PC-3 (cell line): ENCODE data around the gene FBLIM1. TPM values are rescaled to one million over a fixed set of nuclear protein-coding genes. Genes with fewer than 3 reads are reported as not detected.
A peak's percentile ranks its signal among the peaks of the same experiment; 100 is the strongest.

Experiments used
- ATAC-seq: fragments of 200-7000 bp; cut with Tn5 transposase; 2 replicates; pipeline ENCODE4 v1.9.1; 2020; ENCODE audit warnings: mild to moderate bottlenecking, moderate library complexity
- BruUV-seq: library from RNA; stranded (reverse); fragments of 400-500 nt; replicated peaks from 2 replicates; lab custom pipeline; 2021; lab: Mats Ljungman, UMichigan
- CTCF ChIA-PET: fragments of 300-600 bp; sonication (Branson Sonifier 250); formaldehyde crosslinking; loops from one replicate; lab custom pipeline; 2022; ENCODE audit warnings: antibody characterized with exemption; lab: Charles Lee
- POLR2A ChIA-PET: fragments of 300-600 bp; sonication (Branson Sonifier 250); formaldehyde crosslinking; loops from one replicate; lab custom pipeline; 2022; ENCODE audit warnings: antibody characterized with exemption; ENCODE audit not compliant: unreplicated experiment; lab: Charles Lee
- DNase-seq: peaks from one replicate; pipeline ENCODE4 v3.0.0-alpha.2; 2015
- H2AFZ ChIP-seq: fragments of 300-600 bp; sonication (generic); 2 replicates; pipeline ENCODE4 v1.6.0; 2016; ENCODE audit warnings: antibody characterized with exemption, low read length
- H3F3A ChIP-seq: fragments of 300-600 bp; sonication (generic); one replicate; pipeline ENCODE4 v1.6.0; 2017; ENCODE audit warnings: antibody characterized with exemption, low read length, control low read depth, mild to moderate bottlenecking; ENCODE audit not compliant: unreplicated experiment
- H3K27ac ChIP-seq: fragments of 300-600 bp; sonication (generic); 2 replicates; pipeline ENCODE4 v1.5.1; 2016; ENCODE audit warnings: mild to moderate bottlenecking, low read length
- H3K27me3 ChIP-seq: fragments of 300-600 bp; sonication (generic); 2 replicates; pipeline ENCODE4 v1.6.1; 2016; ENCODE audit warnings: low read length, mixed read lengths
- H3K36me3 ChIP-seq: fragments of 300-600 bp; sonication (generic); 2 replicates; pipeline ENCODE4 v1.6.1; 2016; ENCODE audit warnings: low read depth, mixed run types, low read length, mixed read lengths
- H3K4me1 ChIP-seq: fragments of 300-600 bp; sonication (generic); 2 replicates; pipeline ENCODE4 v1.5.1; 2016; ENCODE audit warnings: low read length; ENCODE audit not compliant: insufficient read depth
- H3K4me2 ChIP-seq: fragments of 300-600 bp; sonication (generic); 2 replicates; pipeline ENCODE4 v1.6.0; 2016; ENCODE audit warnings: low read length
- H3K4me3 ChIP-seq: fragments of 300-600 bp; sonication (generic); 2 replicates; pipeline ENCODE4 v1.5.1; 2016; ENCODE audit warnings: mild to moderate bottlenecking, low read length, mixed read lengths
- H3K79me2 ChIP-seq: fragments of 300-600 bp; sonication (generic); 2 replicates; pipeline ENCODE4 v1.6.1; 2017; ENCODE audit warnings: low read length, mixed read lengths
- H3K9ac ChIP-seq: fragments of 300-600 bp; sonication (generic); 2 replicates; pipeline ENCODE4 v1.6.0; 2016; ENCODE audit warnings: mild to moderate bottlenecking, low read length
- H3K9me2 ChIP-seq: fragments of 300-600 bp; sonication (generic); replicated peaks from 2 replicates; pipeline ENCODE4 v1.6.1; 2016; ENCODE audit warnings: mixed run types, low read length, mixed read lengths
- H3K9me3 ChIP-seq: fragments of 300-600 bp; sonication (generic); 2 replicates; pipeline ENCODE4 v1.6.1; 2016; ENCODE audit warnings: low read length, mixed read lengths
- H4K20me1 ChIP-seq: fragments of 300-600 bp; sonication (generic); 2 replicates; pipeline ENCODE4 v1.6.1; 2016; ENCODE audit warnings: low read length, mixed read lengths
- EZH2 ChIP-seq: fragments of 300-600 bp; sonication (generic); IDR thresholded peaks from one replicate; pipeline ENCODE4 v1.6.1; 2017; ENCODE audit warnings: antibody characterized with exemption, mild to moderate bottlenecking, low read length; ENCODE audit not compliant: unreplicated experiment
- EZH2phosphoT487 ChIP-seq: fragments of 300-600 bp; sonication (generic); IDR thresholded peaks from 2 replicates; pipeline ENCODE4 v1.6.1; 2018; ENCODE audit warnings: mild to moderate bottlenecking, antibody characterized with exemption, low read length, borderline replicate concordance
- intact Hi-C: fragments of 100-400 bp; cut with micrococcal nuclease; formaldehyde crosslinking; loops from 2 replicates; pipeline ENCODE4 v1.9.0; 2023
- total RNA-seq: library from RNA; depleted of rRNA; stranded (reverse); fragments of >200 nt; gene quantifications from 2 replicates; pipeline ENCODE4 v1.2.3, GENCODE V29; 2014
- TF ChIP-seq, protein P1 (sequence below): fragments of 300-600 bp; sonication (generic); conservative IDR thresholded peaks from 2 replicates; pipeline ENCODE4 v1.5.1; 2017; ENCODE audit warnings: antibody characterized with exemption, low read depth, mild to moderate bottlenecking, low read length

The FBLIM1 gene
- total RNA-seq, 1 experiment from 2014 or later = 74.1 TPM

GRCh38 chr1:15833842-15834405, 75.3 kb downstream of the FBLIM1 start:
- H4K20me1 ChIP-seq = no peaks in the 10 kb centered on the region
- H3K27me3 ChIP-seq = no peaks in the 10 kb centered on the region
- ATAC-seq (no peak), DNase-seq (no peak)
- H2AFZ ChIP-seq = peak overlapping the region; percentile 80
- POLR2A ChIA-PET = interaction anchor here (0.5 to 2.0 kb wide), 12 partner anchors 11 to 238 kb away, joined by 3 to 15 read pairs (median 7); partner anchors contain the start of gene SPEN
- peak overlapping the region; percentile 100 for H3K9ac ChIP-seq
- H3K9me2 ChIP-seq = no peaks in the 10 kb centered on the region
- CTCF ChIA-PET = interaction anchor here (0.7 kb wide), 1 partner anchor 244 kb away, joined by 7 read pairs; no protein-coding TSS in a partner anchor
- H3K79me2 ChIP-seq = peaks cover 21% of the 10 kb centered on the region
- no TSS peak for BruUV-seq
- intact Hi-C loops = loop anchor here (1.0 kb wide), 1 partner anchor 39 kb away; no protein-coding TSS in a partner anchor
- no peaks in the 10 kb centered on the region for H3K9me3 ChIP-seq
- TF ChIP-seq EZH2 (no peak), EZH2phosphoT487 (no peak)
- TF ChIP-seq, protein P1, sequence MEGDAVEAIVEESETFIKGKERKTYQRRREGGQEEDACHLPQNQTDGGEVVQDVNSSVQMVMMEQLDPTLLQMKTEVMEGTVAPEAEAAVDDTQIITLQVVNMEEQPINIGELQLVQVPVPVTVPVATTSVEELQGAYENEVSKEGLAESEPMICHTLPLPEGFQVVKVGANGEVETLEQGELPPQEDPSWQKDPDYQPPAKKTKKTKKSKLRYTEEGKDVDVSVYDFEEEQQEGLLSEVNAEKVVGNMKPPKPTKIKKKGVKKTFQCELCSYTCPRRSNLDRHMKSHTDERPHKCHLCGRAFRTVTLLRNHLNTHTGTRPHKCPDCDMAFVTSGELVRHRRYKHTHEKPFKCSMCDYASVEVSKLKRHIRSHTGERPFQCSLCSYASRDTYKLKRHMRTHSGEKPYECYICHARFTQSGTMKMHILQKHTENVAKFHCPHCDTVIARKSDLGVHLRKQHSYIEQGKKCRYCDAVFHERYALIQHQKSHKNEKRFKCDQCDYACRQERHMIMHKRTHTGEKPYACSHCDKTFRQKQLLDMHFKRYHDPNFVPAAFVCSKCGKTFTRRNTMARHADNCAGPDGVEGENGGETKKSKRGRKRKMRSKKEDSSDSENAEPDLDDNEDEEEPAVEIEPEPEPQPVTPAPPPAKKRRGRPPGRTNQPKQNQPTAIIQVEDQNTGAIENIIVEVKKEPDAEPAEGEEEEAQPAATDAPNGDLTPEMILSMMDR = no peak
- H3K4me1 ChIP-seq = peaks cover 30% of the 10 kb centered on the region
- H3K36me3 ChIP-seq = no peaks in the 10 kb centered on the region
- peak overlapping the region; percentile 100 for H3K4me2 ChIP-seq
- peak overlapping the region; percentile 100 for H3K27ac ChIP-seq
- H3F3A ChIP-seq = no peaks in the 10 kb centered on the region
- peak overlapping the region; percentile 74 for H3K4me3 ChIP-seq

DNA sequence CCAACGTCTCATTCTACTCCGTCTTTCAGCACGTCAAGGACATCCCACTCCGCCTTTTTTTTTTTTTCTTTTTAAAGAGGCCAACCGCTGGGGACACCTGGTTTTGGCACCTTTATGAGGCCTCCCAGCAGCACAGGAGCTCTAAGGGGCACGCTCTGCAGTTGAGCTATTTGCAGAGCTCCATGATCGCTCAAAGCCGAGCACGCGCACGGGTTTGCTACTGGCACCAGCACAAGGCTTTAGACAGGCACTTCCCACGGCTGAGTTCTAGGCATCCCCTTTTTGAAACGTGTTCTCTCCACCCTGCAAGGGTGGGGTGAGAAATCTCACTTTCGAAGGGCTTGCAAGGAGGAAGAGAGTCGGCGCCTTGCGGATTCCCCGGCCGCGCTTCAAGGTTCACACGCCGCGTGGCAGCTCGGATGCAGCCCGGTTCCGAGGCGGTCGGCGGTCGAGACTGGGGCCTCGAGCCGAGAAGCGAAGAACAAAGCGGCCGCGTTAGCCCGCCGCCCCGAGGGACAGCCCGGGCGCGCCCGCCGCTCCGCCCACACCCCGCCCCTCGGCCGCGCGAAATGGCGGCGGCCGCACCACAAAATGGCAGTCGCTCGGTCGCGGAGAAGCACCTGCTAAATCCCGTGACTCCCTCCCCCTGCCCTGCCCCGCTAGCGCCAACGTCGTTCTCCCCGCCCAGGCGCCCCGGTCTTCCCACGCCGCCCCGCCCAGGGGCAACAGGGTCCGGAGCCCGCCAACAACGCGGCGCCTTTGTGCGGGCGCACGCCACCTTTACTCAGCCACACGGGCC, 76.0 kb downstream of the FBLIM1 start:
- intact Hi-C loops = loop anchor here (1.0 kb wide), 1 partner anchor 13 kb away; the partner anchor contains the start of gene SPEN
- BruUV-seq = no TSS peak
- peak; percentile 56 for ATAC-seq

More for the DNA sequence above, 76.0 kb downstream of the FBLIM1 start:
- H3K9me2 ChIP-seq = no peaks in the 10 kb centered on the region
- H3K79me2 ChIP-seq = peaks cover 21% of the 10 kb centered on the region
- no peaks in the 10 kb centered on the region for H4K20me1 ChIP-seq
- TF ChIP-seq, protein P1 = no peak
- TF ChIP-seq EZH2 = no peak
- TF ChIP-seq EZH2phosphoT487 = no peak
- ChIA-PET CTCF (interaction anchor here (0.5 to 0.7 kb wide), 2 partner anchors 19 to 243 kb away, joined by 5 to 7 read pairs; no protein-coding TSS in a partner anchor), POLR2A (interaction anchor here (0.5 to 2.0 kb wide), 8 partner anchors 13 to 125 kb away, joined by 3 to 15 read pairs (median 7); partner anchors contain the start of gene SPEN)
- H3K27ac ChIP-seq = peak overlapping the region; percentile 100
- no peaks in the 10 kb centered on the region for H3K36me3 ChIP-seq
- H3K4me3 ChIP-seq = peak overlapping the region; percentile 74
- peaks cover 26% of the 10 kb centered on the region for H3K4me1 ChIP-seq
- H3K4me2 ChIP-seq = peak overlapping the region; percentile 100
- peak; percentile 91 for DNase-seq
- H3K9ac ChIP-seq = peak overlapping the region; percentile 100
- H3F3A ChIP-seq = no peaks in the 10 kb centered on the region
- H3K9me3 ChIP-seq = no peaks in the 10 kb centered on the region
- H2AFZ ChIP-seq = peak overlapping the region; percentile 80
- no peaks in the 10 kb centered on the region for H3K27me3 ChIP-seq
